Sigmoid colon (tissue), 3 donors: ENCODE measurements around the gene OR2AT4.

ENCODE experiments used
- CTCF ChIP-seq, 4 experiments: fragments of 450-650 bp in 3 of 4; fragments of 200-600 bp in 1 of 4; IDR thresholded peaks; one replicate each; pipeline ENCODE4 v1.5.1; 2016 to 2019; ENCODE audit warnings: antibody characterized with exemption in 4 of 4, mild to moderate bottlenecking in 3 of 4, moderate library complexity in 2 of 4
- POLR2A ChIP-seq, 2 donors: fragments of 450-650 bp; IDR thresholded peaks; one replicate each; pipeline ENCODE4 v1.6.1; 2016; ENCODE audit warnings: antibody characterized with exemption in 2 of 2, mild to moderate bottlenecking in 2 of 2, moderate library complexity in 2 of 2

GRCh38 chr11:75135651-75136050 lies 39.0 kb upstream of the OR2AT4 start:
- TF ChIP-seq CTCF (IDR thresholded peaks at IDR 0.05): no peak
- TF ChIP-seq POLR2A (IDR thresholded peaks at IDR 0.05): no peak
